Measurements from ENCODE around the gene DGKG.

DGKG gene

GRCh38 chr3:186178412-186178811, 183.6 kb downstream of the DGKG start:
- no peak for FAIRE-seq
- DNase-seq (ENCODE audit: insufficient read length) = no peak
- TF ChIP-seq POLR2A (IDR thresholded peaks at IDR 0.05; ENCODE audit: low read depth, low read length) (no peak), TAF1 (IDR thresholded peaks at IDR 0.05; ENCODE audit: borderline replicate concordance, low read depth, low read length) (no peak), POLR2AphosphoS5 (IDR thresholded peaks at IDR 0.05; ENCODE audit: low read depth, low read length) (no peak)

- no peak for FAIRE-seq
- no peak for TF ChIP-seq POLR2AphosphoS5 (IDR thresholded peaks at IDR 0.05; ENCODE audit: low read depth, low read length)
- no peak for TF ChIP-seq TAF1 (IDR thresholded peaks at IDR 0.05; ENCODE audit: borderline replicate concordance, low read depth, low read length)
- no peak for TF ChIP-seq POLR2A (IDR thresholded peaks at IDR 0.05; ENCODE audit: low read depth, low read length)
- no peak for DNase-seq (ENCODE audit: insufficient read length)
Measured at GRCh38 chr3:186176373-186176990, 185.6 kb downstream of the DGKG start.

- TF ChIP-seq POLR2A (IDR thresholded peaks at IDR 0.05; ENCODE audit: low read depth, low read length) = no peak
- TF ChIP-seq POLR2AphosphoS5 (IDR thresholded peaks at IDR 0.05; ENCODE audit: low read depth, low read length) = no peak
- TF ChIP-seq TAF1 (IDR thresholded peaks at IDR 0.05; ENCODE audit: borderline replicate concordance, low read depth, low read length) = no peak
- FAIRE-seq = no peak
- DNase-seq (ENCODE audit: insufficient read length) = no peak
Measured at GRCh38 chr3:186173224-186173815, 188.7 kb downstream of the DGKG start.

DNA sequence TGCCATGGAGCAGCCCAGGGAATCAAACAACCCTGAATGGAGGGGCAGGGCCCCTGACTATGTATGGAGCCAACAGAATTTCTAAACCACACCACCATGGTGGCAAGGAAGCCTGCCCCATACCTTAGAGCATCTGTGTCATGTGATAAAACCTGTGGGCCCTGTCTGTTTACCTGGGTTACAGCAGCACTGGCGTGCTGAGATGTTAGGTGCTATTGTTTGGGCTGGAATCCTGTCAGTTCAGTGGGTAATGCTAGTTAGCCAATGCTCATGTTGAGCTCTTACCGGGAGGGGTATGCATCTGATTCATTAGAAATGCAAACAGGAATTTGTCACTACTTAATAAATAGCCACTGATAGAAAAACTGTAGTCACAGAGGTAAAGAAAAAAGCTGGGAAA, 189.7 kb downstream of the DGKG start:
- TF ChIP-seq POLR2AphosphoS5 (IDR thresholded peaks at IDR 0.05; ENCODE audit: low read depth, low read length) = no peak
- no peak for TF ChIP-seq POLR2A (IDR thresholded peaks at IDR 0.05; ENCODE audit: low read depth, low read length)
- TF ChIP-seq TAF1 (IDR thresholded peaks at IDR 0.05; ENCODE audit: borderline replicate concordance, low read depth, low read length) = no peak
- FAIRE-seq (no peak), DNase-seq (ENCODE audit: insufficient read length) (no peak)

- FAIRE-seq = no peak
- no peak for DNase-seq (ENCODE audit: insufficient read length)
- TF ChIP-seq TAF1 (IDR thresholded peaks at IDR 0.05; ENCODE audit: borderline replicate concordance, low read depth, low read length) = no peak
- no peak for TF ChIP-seq POLR2A (IDR thresholded peaks at IDR 0.05; ENCODE audit: low read depth, low read length)
- TF ChIP-seq POLR2AphosphoS5 (IDR thresholded peaks at IDR 0.05; ENCODE audit: low read depth, low read length) = no peak
Measured at GRCh38 chr3:186171521-186171920, 190.5 kb downstream of the DGKG start.

GRCh38 chr3:186170516-186170915, 191.5 kb downstream of the DGKG start:
- TF ChIP-seq POLR2AphosphoS5 (IDR thresholded peaks at IDR 0.05; ENCODE audit: low read depth, low read length) = no peak
- TF ChIP-seq POLR2A (IDR thresholded peaks at IDR 0.05; ENCODE audit: low read depth, low read length) = no peak
- TF ChIP-seq TAF1 (IDR thresholded peaks at IDR 0.05; ENCODE audit: borderline replicate concordance, low read depth, low read length) = no peak
- peak; percentile 14 for FAIRE-seq
- no peak for DNase-seq (ENCODE audit: insufficient read length)

DNA sequence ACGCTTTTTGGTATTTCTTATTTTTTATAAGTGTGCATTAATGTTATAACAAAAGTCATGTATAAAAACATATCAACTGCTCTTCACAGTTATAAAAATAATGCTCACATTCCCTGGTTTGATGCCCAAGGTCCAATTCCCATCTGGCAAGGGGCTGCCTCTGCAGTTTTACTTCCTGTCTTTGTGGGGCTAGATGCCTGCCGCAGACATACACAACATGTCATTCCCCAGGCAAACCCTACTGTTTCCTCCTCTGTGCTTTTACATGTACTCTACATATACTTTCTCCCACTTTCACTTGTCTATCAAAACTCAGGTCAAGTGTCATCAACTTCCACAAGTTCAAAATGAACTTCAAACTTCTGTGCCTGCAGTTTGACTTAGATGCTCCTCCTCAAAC, 192.7 kb downstream of the DGKG start:
- DNase-seq (ENCODE audit: insufficient read length) (no peak), FAIRE-seq (no peak)
- TF ChIP-seq POLR2A (IDR thresholded peaks at IDR 0.05; ENCODE audit: low read depth, low read length) (no peak), TAF1 (IDR thresholded peaks at IDR 0.05; ENCODE audit: borderline replicate concordance, low read depth, low read length) (no peak), POLR2AphosphoS5 (IDR thresholded peaks at IDR 0.05; ENCODE audit: low read depth, low read length) (no peak)

- FAIRE-seq (no peak), DNase-seq (ENCODE audit: insufficient read length) (no peak)
- no peak for TF ChIP-seq POLR2A (IDR thresholded peaks at IDR 0.05; ENCODE audit: low read depth, low read length)
- no peak for TF ChIP-seq TAF1 (IDR thresholded peaks at IDR 0.05; ENCODE audit: borderline replicate concordance, low read depth, low read length)
- no peak for TF ChIP-seq POLR2AphosphoS5 (IDR thresholded peaks at IDR 0.05; ENCODE audit: low read depth, low read length)
Measured at GRCh38 chr3:186168976-186169375, 193.1 kb downstream of the DGKG start.

DNA sequence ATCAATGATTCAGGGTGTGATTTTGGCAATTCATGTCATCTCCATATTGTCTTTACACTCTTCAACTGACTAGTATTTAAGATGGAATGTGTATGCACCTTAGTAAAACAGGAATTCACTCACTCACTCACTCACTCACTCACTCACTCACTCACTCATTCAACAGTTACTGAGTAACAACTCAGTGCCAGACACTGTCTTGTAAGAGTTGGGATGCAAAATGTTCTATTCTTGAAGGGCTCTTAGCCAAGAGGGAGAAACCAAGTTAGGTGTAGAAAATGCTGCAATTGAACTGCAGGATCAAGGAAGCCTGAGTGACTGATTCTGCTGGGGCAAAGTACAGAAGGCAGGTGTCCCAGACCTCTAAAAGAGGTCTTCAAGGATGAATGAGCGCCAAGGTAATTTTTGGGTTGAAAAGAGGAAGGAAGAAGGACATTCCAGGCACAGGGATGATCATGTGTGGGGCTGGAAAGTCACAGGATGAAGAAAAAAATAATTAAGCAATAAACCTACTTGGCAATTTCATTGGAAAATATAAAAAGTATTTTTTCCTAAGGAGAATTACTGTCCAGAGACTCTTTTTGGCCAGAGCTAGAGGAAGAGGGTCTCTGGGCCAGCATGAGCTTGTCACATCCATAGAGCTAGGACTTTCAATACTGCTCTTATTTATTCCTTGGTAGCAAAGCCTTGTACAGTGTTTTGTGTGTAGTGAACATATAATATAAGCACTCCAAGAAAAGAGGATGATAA, 194.2 kb downstream of the DGKG start:
- TF ChIP-seq TAF1 (IDR thresholded peaks at IDR 0.05; ENCODE audit: borderline replicate concordance, low read depth, low read length) (no peak), POLR2A (IDR thresholded peaks at IDR 0.05; ENCODE audit: low read depth, low read length) (no peak), POLR2AphosphoS5 (IDR thresholded peaks at IDR 0.05; ENCODE audit: low read depth, low read length) (no peak)
- FAIRE-seq (no peak), DNase-seq (ENCODE audit: insufficient read length) (no peak)

DNA sequence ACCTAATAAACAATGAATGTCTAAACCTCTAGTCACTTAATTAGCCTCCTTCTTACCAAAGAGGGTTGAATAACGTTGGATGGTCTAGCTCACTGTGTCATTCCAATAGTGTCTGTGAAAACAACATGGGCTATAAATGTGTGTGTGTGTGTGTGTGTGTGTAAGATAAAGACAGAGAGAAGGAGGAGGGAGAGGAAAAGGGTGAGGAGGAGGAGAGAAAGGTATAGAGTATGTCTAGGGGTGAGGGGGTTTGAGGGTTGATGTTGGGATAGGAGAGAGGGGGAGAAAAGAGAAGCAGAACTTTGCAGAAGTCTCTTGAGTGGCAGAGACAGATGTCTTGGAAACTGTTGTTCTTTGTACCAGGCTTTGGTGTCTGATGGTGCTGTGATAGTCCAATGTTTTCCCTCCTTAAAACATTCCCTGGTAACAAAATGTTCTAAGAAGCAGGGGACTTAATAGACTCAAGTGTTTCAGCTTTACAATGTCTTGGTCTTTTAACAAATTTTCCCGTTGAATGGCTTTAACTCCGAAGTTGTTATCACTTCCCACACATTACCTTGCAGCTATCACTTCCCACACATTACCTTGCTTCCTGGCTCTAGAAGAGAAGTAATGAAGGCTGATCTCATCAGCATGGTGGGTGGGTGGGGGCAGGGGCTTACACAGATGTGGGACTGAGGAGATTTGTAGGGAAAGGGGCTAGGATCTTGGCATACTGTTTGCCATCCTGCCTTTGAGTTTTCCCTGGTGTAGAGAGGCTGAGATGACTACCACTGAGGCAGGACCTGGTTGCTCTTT, 195.3 kb downstream of the DGKG start:
- FAIRE-seq = no peak
- DNase-seq (ENCODE audit: insufficient read length) = no peak
- no peak for TF ChIP-seq TAF1 (IDR thresholded peaks at IDR 0.05; ENCODE audit: borderline replicate concordance, low read depth, low read length)
- TF ChIP-seq POLR2A (IDR thresholded peaks at IDR 0.05; ENCODE audit: low read depth, low read length) = no peak
- TF ChIP-seq POLR2AphosphoS5 (IDR thresholded peaks at IDR 0.05; ENCODE audit: low read depth, low read length) = no peak

- TF ChIP-seq POLR2AphosphoS5 (IDR thresholded peaks at IDR 0.05; ENCODE audit: low read depth, low read length) (no peak), POLR2A (IDR thresholded peaks at IDR 0.05; ENCODE audit: low read depth, low read length) (no peak), TAF1 (IDR thresholded peaks at IDR 0.05; ENCODE audit: borderline replicate concordance, low read depth, low read length) (no peak)
- no peak for FAIRE-seq
- DNase-seq (ENCODE audit: insufficient read length) = no peak
Measured at GRCh38 chr3:186166036-186166435, 196.0 kb downstream of the DGKG start.

Data from GM12892 (cell line).